NB4 (cell line): ENCODE results near the gene SLC22A23.

Source experiments
- DNase-seq: peaks from one replicate; pipeline ENCODE4 v3.0.0; 2010; ENCODE audit warnings: low read depth
- H3K4me3 ChIP-seq: one replicate; pipeline ENCODE4 v1.5.1; 2011; ENCODE audit warnings: mild to moderate bottlenecking, low read depth, low read length, moderate library complexity
- CTCF ChIP-seq: IDR thresholded peaks from one replicate; pipeline ENCODE4 v1.5.1; 2012; ENCODE audit warnings: low read depth, low read length
- MAX ChIP-seq: IDR thresholded peaks from 2 replicates; pipeline ENCODE4 v1.6.1; 2011; ENCODE audit warnings: low read depth, low read length
- MYC ChIP-seq: IDR thresholded peaks from 2 replicates; pipeline ENCODE4 v1.6.1; 2011; ENCODE audit warnings: low read depth, low read length
- POLR2A ChIP-seq: IDR thresholded peaks from 2 replicates; pipeline ENCODE4 v1.6.1; 2011; ENCODE audit warnings: mild to moderate bottlenecking; ENCODE audit not compliant: insufficient read length; ENCODE audit errors: extremely low read depth

Gene SLC22A23

GRCh38 chr6:3359101-3359752, 97.6 kb downstream of the SLC22A23 start:
- H3K4me3 ChIP-seq: no peak overlapping the region
- no peak for DNase-seq
- TF ChIP-seq POLR2A (no peak), CTCF (no peak), MYC (no peak), MAX (no peak)

GRCh38 chr6:3358413-3359100, 98.3 kb downstream of the SLC22A23 start:
- DNase-seq: no peak
- no peak overlapping the region for H3K4me3 ChIP-seq
- TF ChIP-seq CTCF: no peak
- no peak for TF ChIP-seq MYC
- TF ChIP-seq MAX: no peak
- TF ChIP-seq POLR2A: no peak

- DNase-seq: no peak
Measured at GRCh38 chr6:3357678-3358077, 99.2 kb downstream of the SLC22A23 start.

GRCh38 chr6:3356824-3357420, 99.9 kb downstream of the SLC22A23 start:
- no peak overlapping the region for H3K4me3 ChIP-seq
- TF ChIP-seq MAX (no peak), POLR2A (no peak), CTCF (no peak), MYC (no peak)
- no peak for DNase-seq

More at GRCh38 chr6:3357678-3358077, 99.2 kb downstream of the SLC22A23 start:
- no peak overlapping the region for H3K4me3 ChIP-seq
- TF ChIP-seq CTCF (no peak), MYC (no peak), POLR2A (no peak), MAX (no peak)

- TF ChIP-seq MAX (peak; percentile 49; the same call in 1 of the 2 replicates), MYC (no peak), POLR2A (no peak), CTCF (no peak)
- DNase-seq: peak; percentile 93
Measured at GRCh38 chr6:3356056-3356823, 100.6 kb downstream of the SLC22A23 start.

More at GRCh38 chr6:3356056-3356823, 100.6 kb downstream of the SLC22A23 start:
- H3K4me3 ChIP-seq: peak overlapping the region; percentile 62
